AG10803 (cell line): ENCODE measurements around the gene DEDD2.

ENCODE experiments used
- DNase-seq: peaks from one replicate; pipeline ENCODE4 v3.0.0; 2010; ENCODE audit warnings: low read depth
- H3K4me3 ChIP-seq: 2 replicates; pipeline ENCODE4 v1.5.1; 2011; ENCODE audit warnings: mild to moderate bottlenecking, low read length, control low read depth
- CTCF ChIP-seq: conservative IDR thresholded peaks from 2 replicates; pipeline ENCODE4 v1.5.1; 2011; ENCODE audit warnings: mild to moderate bottlenecking, low read length, control low read depth, inconsistent platforms

DEDD2 gene

GRCh38 chr19:42219812-42220750 lies 2.6 kb upstream of the DEDD2 start, which contains the start of gene ZNF526:
Gene ZNF526 (plus strand): TSS chr19:42220312. CDS start chr19:42224404, 4,092 bp downstream.
- H3K4me3 ChIP-seq = peak within 1 kb of the TSS; percentile 93
- TF ChIP-seq CTCF = no peak
- DNase-seq = peak; percentile 96

GRCh38 chr19:42216653-42217519 lies 591 bp downstream of the DEDD2 start:
- peak; percentile 24 for DNase-seq
- no peak for TF ChIP-seq CTCF
- peak overlapping the region; percentile 95 for H3K4me3 ChIP-seq

GRCh38 chr19:42214810-42215485 lies 2.5 kb downstream of the DEDD2 start:
- H3K4me3 ChIP-seq = no peak overlapping the region
- no peak for DNase-seq
- no peak for TF ChIP-seq CTCF

GRCh38 chr19:42212886-42213285 lies 4.6 kb downstream of the DEDD2 start:
- H3K4me3 ChIP-seq = no peak overlapping the region
- TF ChIP-seq CTCF = no peak
- DNase-seq = no peak

- H3K4me3 ChIP-seq = no peak overlapping the region
- TF ChIP-seq CTCF = no peak
- no peak for DNase-seq
These were observed 8.9 kb downstream of the DEDD2 start for GRCh38 chr19:42208612-42209011.

GRCh38 chr19:42207767-42208271 lies 9.7 kb downstream of the DEDD2 start:
- TF ChIP-seq CTCF = no peak
- peak; percentile 76 for DNase-seq
- H3K4me3 ChIP-seq = no peak overlapping the region
